ENCODE results near the gene MTCH2. TPM values are rescaled to one million over a fixed set of nuclear protein-coding genes. Genes with fewer than 3 reads are reported as not detected.
"Not testable (repeated sequence)": the region's sequence is repeated elsewhere in the genome, so short reads cannot be mapped to it uniquely, and the experiment has no call there.

Gene MTCH2
- 94.3 to 107 TPM (median 99.7 TPM) in 3 replicates for total RNA-seq
- long read RNA-seq, transcript MTCH2-201 (13 exons, 2,587 nt), result major isoform, 132 of 170 reads
- long read RNA-seq, partial matches to known transcripts, result 6 of 170 reads
- long read RNA-seq, other reads (novel, unspliced or antisense), result 32 of 170 reads

DNA sequence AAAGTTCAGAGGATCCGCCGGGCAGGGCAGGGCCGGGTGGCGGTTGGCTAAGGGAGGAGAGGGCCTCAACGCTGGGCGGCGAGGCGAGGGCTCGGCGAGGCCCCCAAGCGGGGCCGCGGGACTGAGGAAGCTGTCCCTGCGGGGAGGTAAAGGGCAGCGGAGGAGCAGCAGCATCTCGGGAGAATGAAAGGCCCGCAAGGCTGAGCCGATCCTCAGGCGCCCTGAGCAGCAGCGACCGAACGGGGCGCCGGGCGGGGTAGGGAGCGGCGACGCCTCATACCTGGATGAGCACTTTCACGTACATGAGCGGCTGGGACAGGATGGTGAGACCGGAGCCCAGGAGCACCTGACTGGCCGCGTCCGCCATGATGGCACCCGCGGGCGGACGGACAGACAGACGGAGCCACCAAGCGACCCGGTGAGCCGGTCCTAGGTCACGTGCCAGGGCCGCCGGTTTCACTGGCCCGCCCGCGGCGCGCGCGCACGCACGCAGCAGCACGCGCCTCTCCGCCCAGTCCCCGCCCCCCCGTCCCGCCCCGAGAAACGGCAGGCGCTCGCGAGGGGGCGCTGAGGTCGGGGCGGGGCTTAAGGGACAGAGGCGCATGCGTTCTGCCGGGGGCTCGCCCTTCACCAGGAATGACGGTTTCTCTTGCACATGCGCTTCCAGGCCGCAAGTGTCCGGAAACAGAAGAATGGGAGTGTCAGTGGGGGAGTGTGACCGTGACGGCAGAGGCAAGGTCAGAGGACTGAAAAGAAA, at the start of gene MTCH2:
TSS of gene MTCH2 (minus strand) at position 461 of the 757 bp plus-strand sequence. CDS start at position 367, 94 bp downstream.
- H3K4me1 Mint-ChIP-seq (ENCODE audit: low read depth), result peaks cover 21% of the 10 kb centered on the region
- peaks cover 3% of the 10 kb centered on the region for H3K36me3 Mint-ChIP-seq (ENCODE audit: low read depth)
- peak; percentile 96 for DNase-seq (ENCODE audit: low spot score)
- H3K27me3 Mint-ChIP-seq (ENCODE audit: low read depth), result no peaks in the 10 kb centered on the region
- H3K4me3 Mint-ChIP-seq (ENCODE audit: unreplicated experiment), result peak within 1 kb of the TSS; percentile 99
- H3K27ac Mint-ChIP-seq (ENCODE audit: unreplicated experiment), result peak within 1 kb of the TSS; percentile 98
- TF ChIP-seq, protein P1, sequence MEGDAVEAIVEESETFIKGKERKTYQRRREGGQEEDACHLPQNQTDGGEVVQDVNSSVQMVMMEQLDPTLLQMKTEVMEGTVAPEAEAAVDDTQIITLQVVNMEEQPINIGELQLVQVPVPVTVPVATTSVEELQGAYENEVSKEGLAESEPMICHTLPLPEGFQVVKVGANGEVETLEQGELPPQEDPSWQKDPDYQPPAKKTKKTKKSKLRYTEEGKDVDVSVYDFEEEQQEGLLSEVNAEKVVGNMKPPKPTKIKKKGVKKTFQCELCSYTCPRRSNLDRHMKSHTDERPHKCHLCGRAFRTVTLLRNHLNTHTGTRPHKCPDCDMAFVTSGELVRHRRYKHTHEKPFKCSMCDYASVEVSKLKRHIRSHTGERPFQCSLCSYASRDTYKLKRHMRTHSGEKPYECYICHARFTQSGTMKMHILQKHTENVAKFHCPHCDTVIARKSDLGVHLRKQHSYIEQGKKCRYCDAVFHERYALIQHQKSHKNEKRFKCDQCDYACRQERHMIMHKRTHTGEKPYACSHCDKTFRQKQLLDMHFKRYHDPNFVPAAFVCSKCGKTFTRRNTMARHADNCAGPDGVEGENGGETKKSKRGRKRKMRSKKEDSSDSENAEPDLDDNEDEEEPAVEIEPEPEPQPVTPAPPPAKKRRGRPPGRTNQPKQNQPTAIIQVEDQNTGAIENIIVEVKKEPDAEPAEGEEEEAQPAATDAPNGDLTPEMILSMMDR (IDR thresholded peaks at IDR 0.05), result peak; percentile 64
- H3K9me3 Mint-ChIP-seq (ENCODE audit: low read depth), result no peaks in the 10 kb centered on the region

DNA sequence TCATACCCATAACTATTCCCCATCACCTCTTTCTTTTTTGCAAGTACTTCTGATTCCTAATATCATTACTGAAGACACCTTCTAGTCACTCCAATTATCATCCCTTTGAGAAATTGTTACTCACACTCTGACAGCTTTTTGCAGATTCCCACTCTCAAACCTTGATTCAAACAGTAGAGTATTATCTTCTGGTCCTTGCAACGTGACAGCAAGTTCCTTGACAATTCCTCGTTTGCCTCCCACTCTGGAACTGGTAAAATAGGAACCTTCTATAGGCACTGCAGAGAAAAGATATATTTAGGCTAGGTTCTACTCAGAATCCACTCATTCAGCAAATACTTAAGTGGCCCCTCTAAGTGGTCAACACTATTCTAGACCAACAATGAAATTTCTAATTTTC, 49.6 kb upstream of the MTCH2 start:
- peaks cover 3% of the 10 kb centered on the region for H3K27me3 Mint-ChIP-seq (ENCODE audit: low read depth)
- DNase-seq (ENCODE audit: low spot score), result no peak
- TF ChIP-seq, protein P1 (IDR thresholded peaks at IDR 0.05), result no peak
- H3K4me1 Mint-ChIP-seq (ENCODE audit: low read depth), result no peaks in the 10 kb centered on the region
- peaks cover 2% of the 10 kb centered on the region for H3K36me3 Mint-ChIP-seq (ENCODE audit: low read depth)
- no peak overlapping the region for H3K4me3 Mint-ChIP-seq (ENCODE audit: unreplicated experiment)
- H3K9me3 Mint-ChIP-seq (ENCODE audit: low read depth), result peaks cover 2% of the 10 kb centered on the region
- no peak overlapping the region for H3K27ac Mint-ChIP-seq (ENCODE audit: unreplicated experiment)

- no peak overlapping the region for H3K27ac Mint-ChIP-seq (ENCODE audit: unreplicated experiment)
- no peaks in the 10 kb centered on the region for H3K4me1 Mint-ChIP-seq (ENCODE audit: low read depth)
- no peak for DNase-seq (ENCODE audit: low spot score)
- no peak overlapping the region for H3K4me3 Mint-ChIP-seq (ENCODE audit: unreplicated experiment)
- TF ChIP-seq, protein P1 (IDR thresholded peaks at IDR 0.05), result no peak
- peaks cover 2% of the 10 kb centered on the region for H3K36me3 Mint-ChIP-seq (ENCODE audit: low read depth)
- peaks cover 2% of the 10 kb centered on the region for H3K9me3 Mint-ChIP-seq (ENCODE audit: low read depth)
- peaks cover 3% of the 10 kb centered on the region for H3K27me3 Mint-ChIP-seq (ENCODE audit: low read depth)
These were observed 47.1 kb upstream of the MTCH2 start for GRCh38 chr11:47689480-47689879.

DNA sequence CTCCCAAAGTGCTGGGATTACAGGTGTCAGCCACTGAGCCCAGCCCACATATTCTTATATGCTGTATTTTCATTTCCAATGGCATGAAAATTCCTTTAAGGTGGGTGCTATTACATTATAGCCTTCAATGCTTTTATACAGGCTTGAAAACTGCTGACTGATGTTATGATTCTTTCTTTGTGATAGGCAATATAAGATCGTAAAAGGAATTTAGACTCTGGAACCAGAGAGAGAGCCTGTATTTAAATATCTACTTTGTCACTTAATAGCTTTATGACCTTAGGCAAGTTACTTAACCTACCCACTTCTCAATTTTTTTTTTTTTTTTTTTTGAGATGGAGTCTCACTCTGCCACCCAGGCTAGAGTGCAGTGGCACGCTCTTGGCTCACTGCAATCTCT, 46.6 kb upstream of the MTCH2 start:
- Mint-ChIP-seq H3K4me3 (ENCODE audit: unreplicated experiment) (no peak overlapping the region), H3K36me3 (ENCODE audit: low read depth) (peaks cover 2% of the 10 kb centered on the region), H3K4me1 (ENCODE audit: low read depth) (no peaks in the 10 kb centered on the region), H3K9me3 (ENCODE audit: low read depth) (peaks cover 2% of the 10 kb centered on the region), H3K27me3 (ENCODE audit: low read depth) (peaks cover 3% of the 10 kb centered on the region), H3K27ac (ENCODE audit: unreplicated experiment) (no peak overlapping the region)
- no peak for DNase-seq (ENCODE audit: low spot score)
- TF ChIP-seq, protein P1 (IDR thresholded peaks at IDR 0.05), result no peak

GRCh38 chr11:47688111-47688510, 45.8 kb upstream of the MTCH2 start:
- Mint-ChIP-seq H3K27ac (ENCODE audit: unreplicated experiment) (no peak overlapping the region), H3K4me1 (ENCODE audit: low read depth) (no peaks in the 10 kb centered on the region), H3K36me3 (ENCODE audit: low read depth) (peaks cover 2% of the 10 kb centered on the region), H3K9me3 (ENCODE audit: low read depth) (peaks cover 2% of the 10 kb centered on the region), H3K4me3 (ENCODE audit: unreplicated experiment) (no peak overlapping the region), H3K27me3 (ENCODE audit: low read depth) (peaks cover 3% of the 10 kb centered on the region)
- no peak for DNase-seq (ENCODE audit: low spot score)
- TF ChIP-seq, protein P1 (IDR thresholded peaks at IDR 0.05), result no peak

- not testable (repeated sequence) for H3K27ac Mint-ChIP-seq (ENCODE audit: unreplicated experiment); H3K27me3 Mint-ChIP-seq (ENCODE audit: low read depth); H3K36me3 Mint-ChIP-seq (ENCODE audit: low read depth); H3K4me3 Mint-ChIP-seq (ENCODE audit: unreplicated experiment); DNase-seq (ENCODE audit: low spot score); H3K9me3 Mint-ChIP-seq (ENCODE audit: low read depth); H3K4me1 Mint-ChIP-seq (ENCODE audit: low read depth)
These were observed 44.3 kb upstream of the MTCH2 start for GRCh38 chr11:47686704-47687103.
